EH (cell line): ENCODE results near the gene ANKFY1.
"Not testable (repeated sequence)": the region's sequence is repeated elsewhere in the genome, so short reads cannot be mapped to it uniquely, and the experiment has no call there.

Experiments used
- DNase-seq: peaks from one replicate; pipeline ENCODE4 v3.0.0-alpha.2; 2015; ENCODE audit warnings: low read depth

Gene ANKFY1

DNA sequence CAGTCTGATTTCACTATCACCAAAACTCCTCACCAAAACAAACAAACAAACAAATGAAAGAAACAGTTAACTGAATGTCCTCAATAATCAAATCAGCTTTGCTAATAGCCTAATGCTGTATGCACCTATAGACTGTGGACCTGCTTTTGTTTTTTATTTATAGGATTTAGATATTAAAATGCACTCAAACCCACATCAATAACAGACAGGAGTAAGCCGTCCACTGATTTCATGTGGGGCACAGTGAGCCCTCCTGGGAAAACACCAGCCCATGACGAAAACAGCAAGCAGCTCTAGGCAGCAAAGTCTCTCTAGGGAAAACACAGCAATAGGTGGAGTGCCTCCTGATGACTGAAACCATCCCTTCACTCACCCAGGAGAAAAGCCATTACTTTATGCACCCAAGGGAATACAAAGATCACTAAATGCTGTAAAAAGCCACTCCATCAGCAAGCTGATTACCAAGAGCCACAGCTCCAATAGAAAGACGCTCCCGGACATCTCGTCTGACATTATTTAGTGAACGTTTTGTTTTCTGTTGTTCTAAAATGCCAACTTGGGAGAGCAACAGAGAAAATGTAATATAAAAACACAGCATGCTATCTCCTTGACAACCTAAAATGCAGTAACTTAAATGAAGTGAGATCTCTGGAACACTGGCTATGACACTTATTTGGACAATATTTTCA is 47.8 kb downstream of the ANKFY1 start:
- DNase-seq, result no peak

- no peak for DNase-seq
Observed at GRCh38 chr17:4214157-4214556, 49.6 kb downstream of the ANKFY1 start.

- DNase-seq, result no peak
Observed at GRCh38 chr17:4209611-4210010, 54.2 kb downstream of the ANKFY1 start.

DNA sequence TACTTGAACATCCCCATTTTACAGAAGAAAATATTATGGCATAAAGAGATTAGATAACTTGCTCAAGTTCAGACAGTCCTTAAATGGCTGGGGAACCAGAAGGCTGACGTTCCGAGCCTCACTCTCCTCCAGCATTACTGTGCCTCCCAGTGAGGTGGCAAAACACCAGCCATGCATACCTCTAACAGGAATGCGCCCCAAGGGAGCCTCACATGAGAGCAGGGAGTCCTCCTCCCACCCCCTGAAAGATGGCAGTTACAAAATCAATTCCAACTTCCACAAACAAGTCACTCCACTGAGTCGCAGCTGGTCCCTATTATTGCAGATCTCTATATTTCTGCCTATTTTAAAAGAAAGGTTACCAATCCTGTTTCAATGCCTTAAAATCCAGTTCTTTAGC is 55.5 kb downstream of the ANKFY1 start:
- peak; percentile 58 for DNase-seq

DNA sequence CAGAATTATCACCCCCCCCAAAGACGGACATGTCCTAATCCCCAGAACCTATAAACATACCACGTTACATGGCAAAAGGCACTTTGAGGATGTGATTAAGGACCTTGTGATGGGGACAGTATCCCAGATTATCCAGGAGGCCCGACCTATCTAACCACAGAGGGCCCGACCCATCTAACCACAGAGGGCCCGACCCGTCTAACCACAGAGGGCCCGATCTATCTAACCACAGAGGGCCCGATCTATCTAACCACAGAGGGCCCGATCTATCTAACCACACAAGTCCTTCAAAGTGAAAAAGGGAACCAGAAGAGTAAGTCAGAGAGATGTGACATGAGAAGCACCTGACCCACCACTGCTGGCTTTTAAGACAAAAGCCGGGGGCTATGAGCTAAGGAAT is 56.8 kb downstream of the ANKFY1 start:
- peak; percentile 26 for DNase-seq

- no peak for DNase-seq
Observed at GRCh38 chr17:4205917-4206316, 57.9 kb downstream of the ANKFY1 start.

DNA sequence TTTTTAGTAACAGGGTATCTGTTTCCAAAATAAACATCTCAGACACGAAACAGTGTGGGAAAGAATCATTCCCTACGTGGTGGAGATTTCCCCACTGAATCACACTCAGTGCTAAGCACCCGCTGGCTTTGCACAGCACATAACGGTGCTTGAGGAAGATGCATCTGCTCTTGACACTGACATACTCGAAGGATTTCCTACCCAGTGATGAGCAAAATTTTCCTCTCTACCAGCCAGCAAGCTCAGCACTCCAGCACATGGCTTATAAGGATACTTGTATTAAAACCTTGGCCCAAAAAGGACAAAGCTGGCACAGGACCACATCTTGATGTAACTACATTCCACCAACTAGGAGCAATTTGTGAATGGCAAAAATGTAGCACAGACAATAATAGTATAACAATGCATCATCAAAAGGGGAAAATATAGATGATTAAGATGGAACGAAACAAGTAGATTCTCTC is 59.0 kb downstream of the ANKFY1 start:
- DNase-seq, result peak; percentile 100

GRCh38 chr17:4204190-4204589 is 59.6 kb downstream of the ANKFY1 start:
- peak; percentile 91 for DNase-seq

DNA sequence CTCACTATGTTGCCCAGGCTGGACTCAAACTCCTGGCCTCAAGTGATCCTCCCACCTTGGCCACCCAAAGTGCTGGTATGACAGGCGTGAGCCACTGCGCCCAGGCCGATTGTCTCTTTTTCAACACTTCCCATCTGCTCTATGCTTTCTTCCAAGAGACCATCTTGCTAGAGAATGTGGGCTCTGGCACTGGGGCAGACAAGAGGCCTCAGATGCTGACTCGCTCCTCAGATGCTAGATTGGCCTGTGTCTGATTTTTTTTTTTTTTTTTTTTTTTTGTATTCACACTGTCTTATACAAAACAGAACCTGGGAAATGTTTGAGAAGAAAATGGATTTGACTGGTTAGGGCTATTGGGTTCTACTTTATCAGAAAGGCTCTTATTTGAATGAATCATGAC is 62.6 kb downstream of the ANKFY1 start:
- DNase-seq, result peak; percentile 66

DNA sequence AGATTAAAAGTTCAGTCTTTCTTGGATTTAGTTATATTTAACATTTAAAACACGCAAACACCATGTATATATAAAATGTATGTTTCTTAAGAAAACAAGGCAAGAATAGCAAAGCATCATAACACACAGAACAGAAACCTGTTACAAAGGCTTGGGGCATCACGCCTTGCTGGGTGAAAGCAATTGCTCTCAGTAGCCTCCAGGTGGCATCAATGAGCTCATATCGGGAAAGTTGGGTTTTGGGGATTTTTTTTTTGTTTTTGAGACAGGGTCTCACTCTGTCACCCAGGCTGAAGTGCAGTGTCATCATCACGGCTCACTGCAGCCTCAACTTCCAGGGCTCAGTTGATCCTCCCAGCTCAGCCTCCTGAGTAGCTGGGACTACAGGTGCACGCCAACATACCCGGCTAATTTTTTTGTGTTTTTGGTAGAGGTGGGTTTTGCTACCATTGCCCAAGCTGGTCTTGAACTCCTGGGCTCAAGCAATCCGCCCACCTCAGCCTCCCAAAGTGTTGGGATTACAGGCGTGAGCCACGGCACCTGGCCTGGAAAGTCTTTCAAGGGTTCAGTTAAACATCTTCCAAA is 63.9 kb downstream of the ANKFY1 start:
- DNase-seq, result peak; percentile 58

- no peak for DNase-seq
Observed at GRCh38 chr17:4198995-4199394, 64.8 kb downstream of the ANKFY1 start.

- DNase-seq, result peak; percentile 58
Observed at GRCh38 chr17:4195306-4195705, 68.5 kb downstream of the ANKFY1 start.

- no peak for DNase-seq
Observed at GRCh38 chr17:4194796-4195195, 69.0 kb downstream of the ANKFY1 start.

- DNase-seq, result not testable (repeated sequence)
Observed at GRCh38 chr17:4190791-4191190, 73.0 kb downstream of the ANKFY1 start.

GRCh38 chr17:4189280-4189679 is 74.5 kb downstream of the ANKFY1 start:
- no peak for DNase-seq

- no peak for DNase-seq
Observed at GRCh38 chr17:4188076-4188475, 75.7 kb downstream of the ANKFY1 start.

- DNase-seq, result no peak
Observed at GRCh38 chr17:4187076-4187475, 76.7 kb downstream of the ANKFY1 start.

DNA sequence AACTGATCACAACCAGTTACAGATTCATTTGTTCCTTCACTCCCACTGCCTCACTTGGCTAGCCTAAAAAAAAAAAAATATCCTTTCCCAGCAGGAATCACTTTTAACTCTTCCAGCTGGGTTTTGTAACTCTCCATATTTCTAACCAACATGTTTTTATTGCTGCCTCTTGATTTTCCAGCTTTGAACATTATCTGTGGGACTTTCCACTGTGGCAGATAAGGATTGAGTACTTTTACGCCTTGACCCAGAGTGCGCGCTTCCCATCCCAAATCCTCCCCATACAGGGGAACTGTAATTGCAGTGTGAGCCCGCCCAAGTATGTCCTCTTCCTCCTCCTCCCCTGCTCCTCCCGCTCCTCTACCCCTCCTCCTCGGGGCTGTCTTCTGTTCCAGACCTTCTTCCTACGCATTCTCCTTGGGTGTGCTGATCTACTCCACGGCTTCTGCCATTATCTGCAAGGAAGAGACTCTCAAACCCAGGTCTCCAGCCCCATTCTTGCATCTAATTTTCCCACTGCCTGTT is 77.4 kb downstream of the ANKFY1 start:
- DNase-seq, result no peak

GRCh38 chr17:4185656-4186055 is 78.1 kb downstream of the ANKFY1 start:
- DNase-seq, result no peak

DNA sequence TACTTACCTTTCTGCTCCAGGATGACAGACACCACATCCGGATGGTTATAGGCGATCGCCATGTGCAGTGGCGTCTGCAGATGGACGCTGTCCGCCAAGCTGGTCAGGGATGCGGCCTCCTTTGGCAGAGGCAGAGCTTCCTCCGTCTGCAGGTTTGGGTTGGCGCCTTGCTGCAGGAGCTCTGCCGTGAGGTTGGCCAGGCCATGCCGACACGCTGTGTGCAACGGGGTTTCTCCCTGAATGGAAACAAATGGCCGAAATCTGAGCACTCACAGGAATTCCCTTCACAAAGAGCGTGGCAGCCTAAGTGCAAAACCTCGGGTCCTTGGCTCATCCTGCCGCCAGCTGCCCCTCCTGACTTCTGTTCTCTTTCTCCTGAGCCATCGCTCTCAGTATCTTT is 79.0 kb downstream of the ANKFY1 start:
- no peak for DNase-seq

- DNase-seq, result no peak
Observed at GRCh38 chr17:4182043-4182442, 81.7 kb downstream of the ANKFY1 start.

- no peak for DNase-seq
Observed at GRCh38 chr17:4180791-4181190, 83.0 kb downstream of the ANKFY1 start.

DNA sequence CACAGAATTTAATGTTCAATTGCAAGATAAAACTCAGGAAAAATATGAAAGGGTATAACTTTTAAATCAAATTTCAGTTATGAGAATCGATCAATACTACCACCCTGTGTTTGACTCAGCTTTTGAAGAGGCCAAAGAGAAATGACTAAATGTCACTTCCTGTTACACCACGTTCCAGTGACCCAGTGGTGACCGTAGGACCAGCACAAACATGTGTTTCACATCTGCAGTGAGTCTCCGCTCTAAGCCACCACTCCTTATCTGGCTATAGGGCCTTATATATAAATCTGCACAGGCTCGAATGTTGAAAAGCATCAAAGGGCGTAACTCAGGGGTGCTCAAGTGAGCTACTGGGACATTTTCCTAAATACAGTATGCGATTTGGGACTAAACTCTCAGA is 84.7 kb downstream of the ANKFY1 start:
- no peak for DNase-seq

GRCh38 chr17:4178651-4179050 is 85.1 kb downstream of the ANKFY1 start:
- no peak for DNase-seq
